BJ (cell line): ENCODE results near the gene ADAMTS14. TPM values are rescaled to one million over a fixed set of nuclear protein-coding genes. Genes with fewer than 3 reads are reported as not detected.
"Not testable (repeated sequence)": the region's sequence is repeated elsewhere in the genome, so short reads cannot be mapped to it uniquely, and the experiment has no call there.

Experiments
- CTCF ChIA-PET: fragments of 350-600 bp; formaldehyde crosslinking; extraction: SDS; loops from one replicate; lab custom pipeline; 2021; ENCODE audit warnings: antibody characterized with exemption, inconsistent platforms; lab: Yijun Ruan, JAX
- POLR2A ChIA-PET: fragments of 300-600 bp; sonication (Branson Sonifier 250); formaldehyde crosslinking; extraction: SDS; loops from one replicate; lab custom pipeline; 2021; ENCODE audit warnings: antibody characterized with exemption; lab: Charles Lee
- DNase-seq: peaks from one replicate; pipeline ENCODE4 v3.0.0-alpha.2; 2011; ENCODE audit warnings: low read depth
- H3K27me3 ChIP-seq: 2 replicates; pipeline ENCODE4 v1.6.0; 2011; ENCODE audit warnings: low read length; ENCODE audit not compliant: control insufficient read depth, insufficient read depth
- H3K36me3 ChIP-seq: 2 replicates; pipeline ENCODE4 v1.5.1; 2011; ENCODE audit warnings: low read length; ENCODE audit not compliant: control insufficient read depth, insufficient read depth
- H3K4me3 ChIP-seq: 2 replicates; pipeline ENCODE4 v1.5.1; 2011; ENCODE audit warnings: low read depth, mild to moderate bottlenecking, control low read depth, low read length
- CTCF ChIP-seq: IDR thresholded peaks from 2 replicates; pipeline ENCODE4 v1.5.1; 2011; ENCODE audit warnings: low read depth, mild to moderate bottlenecking, control low read depth, inconsistent platforms, low read length, moderate library complexity; ENCODE audit not compliant: insufficient read depth
- polyA plus RNA-seq: library from polyadenylated mRNA; depleted of rRNA; stranded (reverse); fragments of >200 nt; gene quantifications from 2 replicates; pipeline ENCODE4 v1.2.3, GENCODE V29; 2011

Gene ADAMTS14
- polyA plus RNA-seq, 1 experiment, result 3.3 TPM

- DNase-seq, result no peak
- CTCF ChIA-PET, result no interaction called here
- Histone ChIP-seq H3K27me3 (no peaks in the 10 kb centered on the region), H3K36me3 (no peaks in the 10 kb centered on the region), H3K4me3 (no peak overlapping the region)
- no peak for TF ChIP-seq CTCF
- POLR2A ChIA-PET, result no interaction called here
Observed at GRCh38 chr10:70659306-70659705, 13.0 kb upstream of the ADAMTS14 start.

- TF ChIP-seq CTCF, result no peak
- ChIA-PET CTCF (no interaction called here), POLR2A (no interaction called here)
- no peak for DNase-seq
- H3K36me3 ChIP-seq, result no peaks in the 10 kb centered on the region
- H3K27me3 ChIP-seq, result no peaks in the 10 kb centered on the region
- no peak overlapping the region for H3K4me3 ChIP-seq
Observed at GRCh38 chr10:70660722-70661121, 11.6 kb upstream of the ADAMTS14 start.

DNA sequence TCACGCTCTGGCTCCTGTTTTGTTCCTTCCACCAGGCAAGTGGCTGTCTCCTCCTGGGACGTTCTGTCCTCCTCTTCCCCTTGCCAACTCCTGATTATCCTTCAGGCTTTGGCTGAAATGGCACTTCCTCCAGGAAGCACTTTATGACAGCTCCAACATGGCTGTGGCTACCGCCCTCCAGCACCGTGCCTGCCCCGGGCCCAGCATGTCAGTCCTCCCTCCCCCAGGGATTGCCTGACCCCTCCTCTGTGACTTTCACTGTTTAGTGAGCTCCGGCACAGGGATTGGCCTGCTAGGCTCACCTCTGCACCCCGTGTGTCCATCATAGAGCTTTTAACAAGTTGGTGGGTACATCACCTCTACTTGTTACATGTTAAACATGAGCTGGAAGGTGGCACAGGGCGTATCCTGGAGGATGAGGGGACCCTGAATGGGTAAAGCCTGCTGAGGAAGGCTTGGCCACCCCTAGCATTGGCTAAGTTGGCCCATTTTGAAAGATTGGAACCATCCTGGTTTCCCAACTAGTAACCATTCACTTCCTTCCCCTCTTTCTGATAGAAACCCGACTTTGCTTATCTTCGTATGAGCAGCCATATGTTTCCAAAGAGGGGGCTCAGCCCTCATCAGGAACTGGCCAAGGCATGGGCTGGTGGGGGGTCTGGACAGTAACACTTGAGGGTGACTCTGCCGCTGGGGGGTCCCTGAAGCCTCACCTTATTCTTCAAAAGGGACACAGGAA lies 10.5 kb upstream of the ADAMTS14 start:
- no peak for DNase-seq
- ChIA-PET POLR2A (no interaction called here), CTCF (interaction anchor here (0.7 to 1.1 kb wide), 3 partner anchors 9 to 110 kb away, joined by 3 to 4 read pairs (median 3); no protein-coding TSS in a partner anchor)
- Histone ChIP-seq H3K27me3 (no peaks in the 10 kb centered on the region), H3K36me3 (no peaks in the 10 kb centered on the region), H3K4me3 (no peak overlapping the region)
- no peak for TF ChIP-seq CTCF

DNA sequence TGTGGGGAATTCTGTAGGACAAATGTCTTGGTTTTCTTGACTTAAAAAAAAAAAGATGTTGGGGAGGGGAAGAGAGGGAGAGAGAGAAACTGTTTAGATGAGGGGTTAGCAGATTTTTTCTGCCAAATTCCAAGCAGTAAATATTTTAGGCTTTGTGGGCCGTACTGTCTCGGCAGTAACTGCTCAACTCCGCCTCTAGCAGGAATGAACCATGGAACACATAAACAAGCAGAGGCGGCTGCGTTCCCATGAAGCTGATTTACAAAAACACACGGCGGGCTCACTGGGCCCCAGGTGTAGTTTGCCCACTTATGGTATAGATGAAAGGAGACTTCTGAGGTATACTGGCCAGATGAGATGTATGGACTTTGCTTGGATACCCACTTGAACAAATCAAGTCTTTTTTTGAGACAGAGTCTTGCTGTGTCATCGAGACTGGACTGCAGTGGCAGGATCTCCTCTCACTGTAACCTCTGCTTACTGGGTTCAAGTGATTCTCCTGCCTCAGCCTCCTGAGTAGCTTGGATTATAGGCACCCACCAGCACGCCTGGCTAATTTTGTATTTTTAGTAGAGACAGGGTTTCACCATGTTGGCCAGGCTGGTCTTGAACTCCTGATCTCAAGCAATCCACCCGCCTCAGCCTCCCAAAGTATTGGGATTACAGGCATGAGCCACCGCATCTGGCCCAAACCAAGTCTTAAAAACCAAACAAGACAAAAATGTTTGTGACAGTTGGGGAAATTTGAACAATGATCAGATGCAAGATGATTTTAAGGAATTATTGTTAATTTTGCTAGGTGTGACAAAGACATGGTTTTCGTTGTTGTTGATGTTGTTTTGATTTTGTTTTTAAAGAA lies 9.7 kb upstream of the ADAMTS14 start:
- peak; percentile 61 for DNase-seq
- ChIA-PET CTCF (interaction anchor here (0.8 to 3.0 kb wide), 3 partner anchors 11 to 111 kb away, joined by 3 to 8 read pairs (median 3); no protein-coding TSS in a partner anchor), POLR2A (no interaction called here)
- TF ChIP-seq CTCF, result no peak
- Histone ChIP-seq H3K36me3 (no peaks in the 10 kb centered on the region), H3K4me3 (no peak overlapping the region), H3K27me3 (no peaks in the 10 kb centered on the region; the same call in 1 of the 2 replicates)

GRCh38 chr10:70663458-70664409 lies 8.6 kb upstream of the ADAMTS14 start:
- CTCF ChIA-PET, result interaction anchor here (1.4 to 3.0 kb wide), 3 partner anchors 17 to 105 kb away, joined by 5 to 8 read pairs (median 6); no protein-coding TSS in a partner anchor
- H3K27me3 ChIP-seq, DNase-seq, POLR2A ChIA-PET, H3K4me3 ChIP-seq, H3K36me3 ChIP-seq: not testable (repeated sequence)
